ENCODE data around the gene ABLIM2.

ABLIM2 gene

GRCh38 chr4:8158710-8159536 lies at the start of gene ABLIM2:
ABLIM2 (minus strand) TSS chr4:8158813; CDS start chr4:8158689, 124 bp downstream.
- DNase-seq = peak; percentile 99

DNA sequence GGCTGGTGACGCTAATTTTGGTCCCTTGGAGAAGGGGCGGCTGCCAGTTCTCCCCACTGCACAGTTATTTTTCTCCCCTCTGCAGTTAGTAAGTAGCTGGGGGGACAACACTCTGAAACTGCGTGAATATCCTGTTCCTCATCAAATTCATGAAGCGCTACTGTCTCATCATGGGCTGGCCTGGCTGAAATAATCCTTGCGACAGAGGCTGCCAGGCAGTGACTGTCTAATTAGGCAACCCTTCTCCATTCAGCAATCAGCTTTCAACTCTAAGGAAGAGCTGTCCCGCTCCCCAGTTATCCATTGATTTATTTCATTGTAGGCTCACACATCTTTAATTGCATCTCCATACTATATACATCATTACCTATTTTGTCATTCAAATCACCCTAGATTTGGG lies 48.7 kb upstream of the ABLIM2 start:
- DNase-seq = no peak

DNA sequence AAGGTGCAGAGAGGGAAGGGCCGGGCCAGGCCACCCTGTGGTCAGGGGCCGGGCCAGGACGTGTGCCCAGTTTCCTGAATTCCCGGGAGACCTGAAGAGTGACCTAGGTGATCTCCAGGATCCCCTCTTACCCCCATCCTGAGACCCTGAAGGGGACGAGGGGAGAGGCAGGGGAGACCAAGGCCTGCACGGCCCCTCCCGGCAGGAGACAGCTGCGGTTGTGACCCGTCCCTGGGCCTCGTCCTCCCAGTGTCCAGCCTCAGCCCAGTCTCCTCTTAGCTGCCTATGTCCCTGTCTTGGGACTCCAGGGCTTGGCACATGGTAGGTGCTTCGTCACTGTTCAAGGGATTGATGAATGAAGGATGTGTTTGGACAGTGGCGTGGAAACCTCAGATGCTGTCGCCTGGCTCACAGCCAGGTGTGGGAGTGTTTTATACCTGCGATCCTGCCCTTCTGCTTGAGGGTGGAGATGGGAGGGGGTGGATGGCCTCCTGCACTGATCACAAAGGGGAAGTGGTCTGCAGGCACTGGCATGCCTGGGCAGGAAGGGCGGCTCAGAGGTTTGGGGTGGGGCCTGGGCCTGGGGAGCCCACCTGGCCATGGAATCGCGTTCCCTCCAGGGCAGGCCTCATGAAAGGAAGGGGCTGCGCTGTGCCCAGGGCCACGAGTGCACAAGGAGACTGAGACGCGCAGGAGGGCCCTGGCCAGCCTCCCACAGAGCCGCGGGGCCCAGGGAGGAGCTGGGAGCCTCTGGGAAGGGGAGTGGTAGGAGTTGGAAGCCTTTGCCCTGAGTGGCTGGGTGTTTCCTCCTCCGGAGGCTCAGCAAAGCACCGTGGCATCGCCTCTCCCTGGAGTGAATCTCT lies 47.4 kb upstream of the ABLIM2 start:
- DNase-seq = no peak

DNA sequence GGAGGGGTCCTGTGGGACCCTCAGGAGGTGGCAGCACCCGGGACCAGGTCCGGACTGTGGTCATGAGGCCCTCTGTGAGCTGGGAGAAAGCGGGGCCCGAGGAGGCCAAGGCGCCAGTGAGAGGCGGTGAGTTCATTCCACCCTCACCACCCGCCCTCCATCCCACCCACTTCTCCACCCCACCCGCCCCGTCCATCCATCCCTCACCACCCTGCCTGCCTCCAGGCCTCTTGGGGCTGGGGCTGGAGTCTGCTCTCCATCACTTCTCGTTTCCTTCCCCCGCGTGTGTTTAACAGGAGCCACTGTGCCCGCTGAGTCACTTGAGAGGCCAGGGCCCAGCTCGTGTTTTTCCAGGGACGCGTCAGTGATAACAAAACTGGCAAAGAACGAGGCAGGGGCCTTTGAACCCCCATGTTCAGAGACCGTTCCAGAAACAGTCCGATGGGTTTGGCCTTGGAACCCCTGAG lies 46.7 kb upstream of the ABLIM2 start:
- DNase-seq = no peak

GRCh38 chr4:8204576-8205227 lies 46.1 kb upstream of the ABLIM2 start:
- no peak for DNase-seq

DNA sequence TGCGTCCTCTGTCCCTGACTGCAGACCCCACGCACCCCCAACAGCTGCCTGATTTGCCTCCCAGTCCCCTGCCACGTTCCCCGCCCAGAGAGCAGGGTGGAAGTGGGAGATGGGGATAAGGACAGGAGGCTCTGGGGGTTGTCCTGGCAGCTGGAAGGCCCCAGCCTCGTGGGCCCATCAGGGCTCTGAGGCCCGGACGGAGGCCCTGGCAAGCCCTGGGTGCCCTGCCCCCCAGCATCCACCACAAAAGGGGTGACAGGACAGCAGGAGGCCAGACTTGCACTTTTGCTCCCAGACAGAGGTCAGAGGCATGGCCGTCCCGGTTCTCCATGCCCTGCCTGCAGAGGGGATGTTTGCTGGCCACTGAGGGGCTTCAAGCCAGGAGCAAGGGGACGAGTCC lies 45.2 kb upstream of the ABLIM2 start:
- DNase-seq = no peak

DNA sequence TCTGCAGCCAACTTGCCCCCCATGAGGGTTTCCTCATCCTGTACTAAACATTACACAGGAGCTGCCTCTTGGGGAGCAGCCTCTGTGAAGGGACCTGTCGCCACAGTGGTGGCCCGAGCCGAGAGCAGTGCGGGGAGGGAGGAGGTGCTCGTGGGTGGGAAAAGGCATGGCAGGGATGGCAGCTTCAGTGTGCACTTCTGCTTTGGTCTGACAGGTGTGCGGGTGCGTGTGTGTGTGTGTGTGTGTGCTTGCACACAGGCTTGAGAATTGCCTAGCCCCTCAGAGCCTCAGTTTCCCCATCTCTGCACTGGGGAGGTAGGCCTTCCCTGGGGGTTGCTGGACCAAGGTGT lies 44.4 kb upstream of the ABLIM2 start:
- DNase-seq = no peak

DNA sequence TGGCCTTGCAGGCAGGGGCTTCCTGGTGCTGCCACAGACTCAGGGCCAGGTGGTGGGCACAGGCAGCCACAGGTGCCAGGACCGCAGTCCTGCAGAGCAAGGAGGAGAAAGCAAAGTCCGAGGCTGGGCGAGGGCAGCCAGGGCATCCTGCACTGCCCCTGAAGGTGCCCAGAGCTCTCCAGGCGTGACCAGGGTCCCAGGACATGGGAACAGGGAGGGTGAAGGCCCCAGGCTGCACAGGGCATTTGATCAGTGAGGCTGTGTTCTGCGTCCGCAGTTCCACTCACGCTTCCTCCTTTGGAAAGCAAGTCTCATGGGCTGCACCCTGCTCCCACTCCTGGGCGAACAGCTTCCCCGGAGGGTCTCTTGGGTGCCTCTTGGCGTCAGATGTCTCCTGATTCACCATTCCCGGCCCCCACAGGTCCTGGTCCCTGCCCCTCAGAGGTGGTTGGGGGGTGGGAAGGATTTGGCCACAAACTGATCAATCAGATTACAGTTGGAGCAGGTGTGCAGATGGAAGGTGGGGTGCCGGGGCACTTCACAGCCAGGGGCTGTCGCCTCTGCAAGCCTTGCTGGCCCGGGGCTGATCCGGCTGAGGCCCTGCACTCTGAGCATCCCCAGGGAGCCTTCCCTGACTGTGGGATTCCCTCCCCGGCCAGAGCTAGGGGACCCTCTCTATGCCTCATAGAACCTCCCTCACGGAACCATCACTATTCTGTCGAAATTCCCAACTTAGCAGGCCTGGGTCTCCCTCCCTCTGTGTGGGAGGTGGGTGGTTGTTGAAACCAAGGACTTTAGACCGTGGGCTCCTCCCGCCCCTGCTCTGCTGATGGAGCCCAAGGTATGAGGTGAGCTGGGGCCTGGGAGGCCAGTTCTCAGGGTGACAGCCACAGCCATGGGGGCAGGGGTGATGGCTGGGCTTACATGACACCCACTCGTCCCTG lies 43.8 kb upstream of the ABLIM2 start:
- DNase-seq = no peak

GRCh38 chr4:8201321-8201781 lies 42.7 kb upstream of the ABLIM2 start:
- no peak for DNase-seq

DNA sequence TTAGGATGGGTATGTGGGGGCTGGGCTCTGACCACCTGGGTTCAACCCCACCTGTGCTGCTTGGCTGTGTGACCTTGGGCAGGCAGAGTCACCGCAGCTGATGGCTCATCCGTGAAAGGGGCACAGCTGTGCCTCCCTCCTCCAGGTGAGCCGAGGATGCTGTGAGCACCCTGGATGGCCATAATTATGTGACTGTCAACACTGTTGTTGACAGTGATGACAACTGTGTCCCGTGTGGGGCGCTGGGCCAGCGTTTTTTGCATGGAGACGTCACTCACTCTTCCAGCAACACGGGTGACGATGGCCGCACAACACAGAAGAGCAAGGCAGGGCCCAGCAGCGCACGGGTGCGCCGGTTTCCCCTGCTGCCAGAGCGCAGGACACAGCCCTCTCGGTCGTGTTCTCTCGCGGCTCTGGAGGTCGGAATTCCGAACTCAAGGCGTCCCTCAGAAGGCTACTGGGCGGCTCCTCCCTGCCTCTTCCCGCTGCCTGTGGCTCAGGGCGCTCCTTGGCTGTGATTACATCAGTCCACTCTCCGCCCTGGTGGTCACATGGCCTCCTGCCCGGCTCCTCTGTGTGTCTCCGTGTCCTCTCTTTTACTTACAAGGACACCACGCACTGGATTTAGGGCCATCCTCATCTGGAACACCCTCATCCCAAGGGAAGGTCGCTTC lies 41.8 kb upstream of the ABLIM2 start:
- no peak for DNase-seq

DNA sequence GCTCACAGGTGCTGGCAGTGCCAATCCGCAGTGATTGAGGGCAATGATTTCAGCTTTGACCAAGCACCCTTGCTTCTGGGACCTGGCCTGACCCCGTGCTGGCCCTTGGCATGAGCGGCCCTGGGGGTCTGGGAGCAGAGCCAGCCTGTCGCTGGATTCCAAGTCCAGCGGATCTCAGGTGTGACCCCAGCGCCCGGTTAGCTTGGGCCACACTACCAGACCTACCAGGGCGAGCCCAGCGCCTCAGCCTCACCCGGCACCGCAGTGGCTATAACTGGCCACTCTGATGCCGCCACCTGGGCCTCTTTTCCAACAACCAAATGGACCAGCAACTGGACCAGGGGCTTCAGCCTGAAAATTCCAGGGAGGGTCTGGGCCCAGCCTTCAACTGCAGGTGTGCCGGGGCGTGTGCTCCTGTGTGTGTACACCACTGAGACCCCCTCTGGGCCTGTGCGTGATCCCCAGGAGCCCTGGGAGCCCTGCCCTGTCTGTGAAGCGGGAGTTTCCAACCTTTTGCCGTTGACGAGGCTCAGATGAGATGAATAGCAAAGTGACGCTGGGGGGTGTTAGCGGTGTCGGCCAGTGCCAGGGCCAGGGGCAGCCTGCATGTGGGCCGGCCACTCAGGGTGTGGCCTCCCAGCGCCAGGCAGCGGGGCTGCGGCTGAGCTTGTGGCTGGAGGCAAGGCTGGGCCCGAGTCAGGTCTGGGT lies 41.1 kb upstream of the ABLIM2 start:
- DNase-seq = no peak

- DNase-seq = peak; percentile 85
Observed at GRCh38 chr4:8198906-8199593, 40.4 kb upstream of the ABLIM2 start, which contains the start of gene SH3TC1. SH3TC1 (plus strand) TSS chr4:8199290; CDS start chr4:8205195, 5,905 bp downstream.

DNA sequence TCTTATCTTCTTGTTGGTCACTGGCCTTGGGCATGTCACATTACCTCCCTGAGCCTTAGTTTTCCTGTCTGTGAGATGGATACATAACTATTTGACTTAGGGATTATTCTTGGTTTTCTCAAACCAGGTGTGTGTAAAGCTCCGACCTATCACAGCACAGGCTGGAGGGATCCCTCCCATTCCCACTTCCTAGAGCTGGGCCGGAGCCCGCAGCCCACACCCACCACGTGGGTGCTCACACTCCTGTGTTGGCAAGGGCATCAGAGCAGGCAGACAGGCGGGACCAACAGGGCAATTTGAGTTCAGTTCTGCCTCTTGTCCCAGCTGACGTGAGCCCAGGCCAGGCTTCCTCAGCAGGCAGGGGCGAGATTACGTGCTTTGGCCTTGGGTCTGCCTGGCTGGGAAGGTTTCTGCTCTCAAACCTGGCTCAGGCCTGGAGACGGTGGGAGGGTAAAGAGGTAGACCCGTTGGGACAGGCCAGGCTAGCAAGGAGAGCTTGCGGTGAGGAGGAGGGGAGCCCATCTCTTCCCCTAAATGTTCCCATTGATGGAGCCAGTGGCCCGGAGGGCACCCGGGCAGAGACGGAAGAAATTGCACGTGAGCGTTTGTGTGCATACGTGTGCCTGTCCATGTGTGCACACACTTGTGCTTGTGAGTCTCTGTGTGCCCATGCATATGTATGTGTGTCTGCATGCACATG lies 39.7 kb upstream of the ABLIM2 start:
- DNase-seq = no peak

DNA sequence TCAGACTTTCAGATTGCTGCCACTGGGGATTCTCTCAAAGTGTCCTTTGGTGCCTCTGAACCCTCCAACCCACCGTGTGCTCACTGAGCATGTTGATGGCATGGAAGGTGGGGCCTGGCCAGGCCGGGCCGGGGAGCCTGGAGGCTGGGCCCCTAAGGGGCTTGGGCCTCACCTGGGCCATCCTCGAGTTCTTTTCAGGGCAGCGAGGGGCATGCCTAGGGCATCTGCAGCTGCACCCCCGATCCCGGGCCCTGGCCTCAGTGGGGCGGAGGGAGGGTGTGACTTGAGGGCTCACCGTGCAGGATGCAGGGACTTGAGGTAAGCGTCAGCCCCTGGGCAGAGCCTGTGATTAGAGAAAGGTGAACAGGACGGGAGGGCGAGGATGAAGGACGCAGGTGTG lies 38.9 kb upstream of the ABLIM2 start:
- DNase-seq = no peak

DNA sequence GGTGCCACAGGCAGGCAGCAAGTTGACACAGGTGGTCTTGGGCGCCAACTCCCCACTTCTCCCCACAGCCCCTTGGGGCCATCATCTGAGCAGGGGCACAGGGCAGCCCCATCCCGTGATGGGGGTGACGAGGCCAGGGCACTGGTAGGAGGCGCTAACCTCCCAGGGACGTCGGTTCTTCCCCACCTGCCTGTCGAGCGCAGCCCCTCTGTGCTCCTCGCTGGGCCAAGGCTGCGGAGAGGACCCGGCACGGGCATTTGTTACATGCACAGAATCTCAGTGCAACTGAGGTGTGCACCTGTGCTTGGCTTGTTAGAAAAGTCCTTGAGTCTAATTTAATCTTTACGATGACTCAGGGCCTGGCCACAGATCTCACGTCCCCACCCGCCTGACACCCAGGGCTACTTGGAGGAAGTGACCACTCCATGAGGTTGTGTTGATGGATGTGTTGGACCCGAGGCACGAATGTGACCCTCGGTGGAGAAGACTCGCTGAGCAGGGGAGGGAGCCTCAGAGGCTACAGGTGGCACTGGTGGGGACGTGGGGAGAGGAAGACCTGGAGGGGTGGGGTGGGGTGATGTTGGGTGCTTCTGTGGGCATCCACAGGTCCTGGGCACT lies 37.3 kb upstream of the ABLIM2 start:
- DNase-seq = no peak

GRCh38 chr4:8195431-8195830 lies 36.8 kb upstream of the ABLIM2 start:
- DNase-seq = no peak

GRCh38 chr4:8194306-8195242 lies 36.0 kb upstream of the ABLIM2 start:
- DNase-seq = no peak

Measured in T1000 (cell line).